MM.1S (cell line): ENCODE data around the gene SPRING1.

Experiments
- DNase-seq: peaks from one replicate; pipeline ENCODE4 v3.0.0-alpha.2; 2015
- H2AFZ ChIP-seq: fragments of 300-600 bp; sonication (generic); 2 replicates; pipeline ENCODE4 v1.6.0; 2016; ENCODE audit warnings: antibody characterized with exemption, low read length
- H3F3A ChIP-seq: fragments of 300-600 bp; sonication (generic); 2 replicates; pipeline ENCODE4 v1.6.1; 2016; ENCODE audit warnings: mild to moderate bottlenecking, antibody characterized with exemption, low read length, moderate library complexity, mixed read lengths; ENCODE audit not compliant: insufficient read depth
- H3K27ac ChIP-seq: fragments of 300-600 bp; sonication (generic); 2 replicates; pipeline ENCODE4 v1.5.1; 2016; ENCODE audit warnings: mild to moderate bottlenecking, low read length
- H3K27me3 ChIP-seq: fragments of 300-600 bp; sonication (generic); replicated peaks from 2 replicates; pipeline ENCODE4 v1.6.0; 2016; ENCODE audit warnings: low read length; ENCODE audit not compliant: insufficient read depth
- H3K36me3 ChIP-seq: fragments of 300-600 bp; sonication (generic); replicated peaks from 2 replicates; pipeline ENCODE4 v1.6.1; 2016; ENCODE audit warnings: mild to moderate bottlenecking, low read length, mixed read lengths; ENCODE audit not compliant: insufficient read depth
- H3K4me1 ChIP-seq: fragments of 300-600 bp; sonication (generic); 2 replicates; pipeline ENCODE4 v1.6.1; 2016; ENCODE audit warnings: low read length, mixed read lengths
- H3K4me2 ChIP-seq: fragments of 300-600 bp; sonication (generic); 2 replicates; pipeline ENCODE4 v1.6.0; 2016; ENCODE audit warnings: low read depth, low read length
- H3K4me3 ChIP-seq: fragments of 300-600 bp; sonication (generic); 2 replicates; pipeline ENCODE4 v1.5.1; 2016; ENCODE audit warnings: low read length, mixed read lengths
- H3K79me2 ChIP-seq: fragments of 300-600 bp; sonication (generic); 2 replicates; pipeline ENCODE4 v1.6.1; 2016; ENCODE audit warnings: mixed run types, low read length, mixed read lengths
- H3K9ac ChIP-seq: fragments of 300-600 bp; sonication (generic); 2 replicates; pipeline ENCODE4 v1.6.1; 2016; ENCODE audit warnings: low read length, mixed read lengths
- H3K9me2 ChIP-seq: fragments of 300-600 bp; sonication (generic); replicated peaks from 2 replicates; pipeline ENCODE4 v1.6.1; 2016; ENCODE audit warnings: mild to moderate bottlenecking, low read length, mixed read lengths; ENCODE audit not compliant: insufficient read depth
- H3K9me3 ChIP-seq: fragments of 300-600 bp; sonication (generic); replicated peaks from 2 replicates; pipeline ENCODE4 v1.6.1; 2016; ENCODE audit warnings: mild to moderate bottlenecking, low read length, mixed read lengths; ENCODE audit not compliant: insufficient read depth
- H4K20me1 ChIP-seq: fragments of 300-600 bp; sonication (generic); 2 replicates; pipeline ENCODE4 v1.6.1; 2016; ENCODE audit warnings: mild to moderate bottlenecking, low read length, moderate library complexity, mixed read lengths; ENCODE audit not compliant: insufficient read depth
- EZH2 ChIP-seq: fragments of 300-600 bp; sonication (generic); optimal IDR thresholded peaks from 2 replicates; pipeline ENCODE3; 2017; ENCODE audit warnings: low read depth, mild to moderate bottlenecking, antibody characterized with exemption, low read length, mixed read lengths
- EZH2phosphoT487 ChIP-seq: fragments of 300-600 bp; sonication (generic); IDR thresholded peaks from 2 replicates; pipeline ENCODE4 v1.6.1; 2018; ENCODE audit warnings: antibody characterized with exemption, low read length
- TF ChIP-seq, protein P1 (sequence below): fragments of 300-600 bp; sonication (generic); IDR thresholded peaks from 2 replicates; pipeline ENCODE4 v1.5.1; 2016; ENCODE audit warnings: antibody characterized with exemption, low read length, mixed read lengths

Gene SPRING1

DNA sequence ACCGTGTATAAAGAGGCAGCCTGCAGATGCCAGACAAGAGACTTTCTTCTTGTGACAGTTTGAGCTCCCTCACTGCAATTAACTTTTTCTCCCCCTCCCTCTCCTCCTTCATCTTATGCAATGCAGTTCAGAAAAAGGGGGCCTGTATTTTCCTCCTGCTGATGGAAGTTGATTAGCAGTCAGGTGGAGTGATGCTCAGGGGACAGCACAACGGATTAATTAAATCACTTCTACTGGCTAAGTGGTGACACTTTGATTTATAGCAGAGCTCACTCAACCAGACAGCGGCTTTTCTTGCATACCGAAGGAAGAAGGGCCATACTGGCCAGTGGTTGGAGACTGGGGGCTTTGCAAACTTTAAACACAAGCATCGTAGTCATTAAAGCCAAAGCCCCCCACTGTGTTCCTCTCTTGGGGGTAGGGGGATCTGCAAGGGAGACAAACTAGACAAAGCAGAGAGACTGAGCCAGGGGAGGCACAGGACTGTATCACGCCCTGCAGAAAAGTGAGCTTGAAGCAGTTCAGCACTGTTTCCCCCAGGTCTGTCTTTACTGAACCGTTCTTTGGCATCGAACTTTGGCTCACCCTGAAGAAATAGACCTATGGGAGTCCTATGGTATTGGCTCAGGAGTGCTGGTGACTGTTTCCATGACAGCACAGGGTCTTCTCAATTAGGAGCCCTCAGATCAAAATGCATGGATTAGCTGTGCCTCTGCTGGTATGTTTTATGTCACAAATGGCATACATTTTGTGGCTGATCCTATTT is 47.7 kb downstream of the SPRING1 start:
- Histone ChIP-seq H3K4me1 (no peaks in the 10 kb centered on the region), H3K9me2 (no peaks in the 10 kb centered on the region), H2AFZ (no peak overlapping the region), H3K36me3 (no peaks in the 10 kb centered on the region), H3K79me2 (no peaks in the 10 kb centered on the region), H3K4me3 (no peak overlapping the region), H3K4me2 (no peak overlapping the region), H3F3A (no peaks in the 10 kb centered on the region), H3K27ac (no peak overlapping the region), H4K20me1 (no peaks in the 10 kb centered on the region), H3K27me3 (no peaks in the 10 kb centered on the region), H3K9me3 (no peaks in the 10 kb centered on the region), H3K9ac (no peak overlapping the region)
- no peak for DNase-seq
- TF ChIP-seq, protein P1, sequence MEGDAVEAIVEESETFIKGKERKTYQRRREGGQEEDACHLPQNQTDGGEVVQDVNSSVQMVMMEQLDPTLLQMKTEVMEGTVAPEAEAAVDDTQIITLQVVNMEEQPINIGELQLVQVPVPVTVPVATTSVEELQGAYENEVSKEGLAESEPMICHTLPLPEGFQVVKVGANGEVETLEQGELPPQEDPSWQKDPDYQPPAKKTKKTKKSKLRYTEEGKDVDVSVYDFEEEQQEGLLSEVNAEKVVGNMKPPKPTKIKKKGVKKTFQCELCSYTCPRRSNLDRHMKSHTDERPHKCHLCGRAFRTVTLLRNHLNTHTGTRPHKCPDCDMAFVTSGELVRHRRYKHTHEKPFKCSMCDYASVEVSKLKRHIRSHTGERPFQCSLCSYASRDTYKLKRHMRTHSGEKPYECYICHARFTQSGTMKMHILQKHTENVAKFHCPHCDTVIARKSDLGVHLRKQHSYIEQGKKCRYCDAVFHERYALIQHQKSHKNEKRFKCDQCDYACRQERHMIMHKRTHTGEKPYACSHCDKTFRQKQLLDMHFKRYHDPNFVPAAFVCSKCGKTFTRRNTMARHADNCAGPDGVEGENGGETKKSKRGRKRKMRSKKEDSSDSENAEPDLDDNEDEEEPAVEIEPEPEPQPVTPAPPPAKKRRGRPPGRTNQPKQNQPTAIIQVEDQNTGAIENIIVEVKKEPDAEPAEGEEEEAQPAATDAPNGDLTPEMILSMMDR: no peak
- TF ChIP-seq EZH2 (no peak), EZH2phosphoT487 (no peak)

DNA sequence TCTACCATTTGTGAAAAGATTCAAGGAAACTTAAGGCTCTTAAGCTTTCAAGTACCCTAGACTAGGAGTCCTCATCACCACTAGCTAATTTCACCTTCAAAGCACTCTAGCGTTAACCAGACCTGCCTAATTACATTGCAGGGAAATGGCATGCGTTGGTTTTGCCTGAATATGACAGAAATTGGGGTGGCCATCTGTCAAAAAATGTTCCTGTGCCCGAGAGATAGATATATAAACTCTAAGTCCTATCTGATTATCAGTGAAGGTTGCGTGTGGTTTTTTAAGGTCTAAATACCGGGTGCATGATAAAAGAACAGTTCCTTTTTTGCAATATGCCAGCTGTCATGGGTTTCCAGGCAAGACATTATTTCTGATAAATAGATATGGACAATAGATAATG is 48.3 kb downstream of the SPRING1 start:
- Histone ChIP-seq H3K36me3 (no peaks in the 10 kb centered on the region), H3K27ac (no peak overlapping the region), H3K9ac (no peak overlapping the region), H3K4me1 (no peaks in the 10 kb centered on the region), H3K9me2 (no peaks in the 10 kb centered on the region), H3K9me3 (no peaks in the 10 kb centered on the region), H3K79me2 (no peaks in the 10 kb centered on the region), H3K27me3 (no peaks in the 10 kb centered on the region), H4K20me1 (no peaks in the 10 kb centered on the region), H3K4me2 (no peak overlapping the region), H3K4me3 (no peak overlapping the region), H3F3A (no peaks in the 10 kb centered on the region), H2AFZ (no peak overlapping the region)
- DNase-seq: no peak
- TF ChIP-seq, protein P1: no peak
- TF ChIP-seq EZH2phosphoT487: no peak
- TF ChIP-seq EZH2: no peak
